ENCODE data around the gene BRME1.

- TF ChIP-seq, protein P1, sequence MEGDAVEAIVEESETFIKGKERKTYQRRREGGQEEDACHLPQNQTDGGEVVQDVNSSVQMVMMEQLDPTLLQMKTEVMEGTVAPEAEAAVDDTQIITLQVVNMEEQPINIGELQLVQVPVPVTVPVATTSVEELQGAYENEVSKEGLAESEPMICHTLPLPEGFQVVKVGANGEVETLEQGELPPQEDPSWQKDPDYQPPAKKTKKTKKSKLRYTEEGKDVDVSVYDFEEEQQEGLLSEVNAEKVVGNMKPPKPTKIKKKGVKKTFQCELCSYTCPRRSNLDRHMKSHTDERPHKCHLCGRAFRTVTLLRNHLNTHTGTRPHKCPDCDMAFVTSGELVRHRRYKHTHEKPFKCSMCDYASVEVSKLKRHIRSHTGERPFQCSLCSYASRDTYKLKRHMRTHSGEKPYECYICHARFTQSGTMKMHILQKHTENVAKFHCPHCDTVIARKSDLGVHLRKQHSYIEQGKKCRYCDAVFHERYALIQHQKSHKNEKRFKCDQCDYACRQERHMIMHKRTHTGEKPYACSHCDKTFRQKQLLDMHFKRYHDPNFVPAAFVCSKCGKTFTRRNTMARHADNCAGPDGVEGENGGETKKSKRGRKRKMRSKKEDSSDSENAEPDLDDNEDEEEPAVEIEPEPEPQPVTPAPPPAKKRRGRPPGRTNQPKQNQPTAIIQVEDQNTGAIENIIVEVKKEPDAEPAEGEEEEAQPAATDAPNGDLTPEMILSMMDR (conservative IDR thresholded peaks at IDR 0.05): no peak
- no peak for TF ChIP-seq EZH2 (IDR thresholded peaks at IDR 0.05; ENCODE audit: low read depth)
Observed at GRCh38 chr19:13931391-13932148, 25.7 kb upstream of the BRME1 start.
